Endothelial cell of umbilical vein (primary cell): ENCODE data around the gene B9D1. TPM values are rescaled to one million over a fixed set of nuclear protein-coding genes. Genes with fewer than 3 reads are reported as not detected.
A peak's percentile ranks its signal among the peaks of the same experiment; 100 is the strongest.

Experiments
- BruUV-seq: library from RNA; stranded (reverse); fragments of 400-500 nt; replicated peaks from 2 replicates; lab custom pipeline; 2021; lab: Mats Ljungman, UMichigan
- CTCF ChIA-PET: fragments of 300-600, 350-600 bp; sonication (Branson Sonifier 250); formaldehyde crosslinking; loops from one replicate; lab custom pipeline; 2021; ENCODE audit warnings: antibody characterized with exemption, inconsistent platforms; lab: Charles Lee
- POLR2A ChIA-PET: fragments of 300-600, 350-600 bp; sonication (Branson Sonifier 250); formaldehyde crosslinking; loops from one replicate; lab custom pipeline; 2021; ENCODE audit warnings: antibody characterized with exemption, inconsistent platforms; lab: Charles Lee
- DNase-seq: peaks from one replicate; pipeline ENCODE4 v3.0.0-alpha.2; 2011; ENCODE audit warnings: low read depth, low spot score
- FAIRE-seq: peaks from 2 replicates; lab custom pipeline; 2011; peaks lifted over from hg19 to GRCh38; lab: Jason Lieb, UNC
- H2AFZ ChIP-seq: 2 replicates; pipeline ENCODE4 v1.6.0; 2012; ENCODE audit warnings: low read depth, low read length, control low read depth, inconsistent platforms
- H3K27ac ChIP-seq: 2 replicates; pipeline ENCODE4 v1.5.1; 2011; ENCODE audit warnings: low read depth, mild to moderate bottlenecking, control low read depth, low read length, moderate library complexity; ENCODE audit not compliant: insufficient read depth
- H3K27me3 ChIP-seq, 2 experiments: 2 replicates each; pipeline versions ENCODE4 v1.6.0 to v1.6.1; 2011; ENCODE audit warnings: low read length in 2 of 2, mixed read lengths in 1 of 2; ENCODE audit not compliant: control insufficient read depth in 2 of 2, insufficient read depth in 2 of 2
- H3K36me3 ChIP-seq, 2 experiments: 2 replicates in 1 of 2; 3 replicates in 1 of 2; pipeline ENCODE4 v1.5.1; 2011; ENCODE audit warnings: low read length in 2 of 2, mild to moderate bottlenecking in 1 of 2, moderate library complexity in 1 of 2; ENCODE audit not compliant: control insufficient read depth in 2 of 2, insufficient read depth in 2 of 2; ENCODE audit errors: extremely low read depth in 1 of 2
- H3K4me1 ChIP-seq: 3 replicates; pipeline ENCODE4 v1.5.1; 2011; ENCODE audit warnings: mild to moderate bottlenecking, low read length; ENCODE audit not compliant: control insufficient read depth, insufficient read depth; ENCODE audit errors: extremely low read depth
- H3K4me2 ChIP-seq: 2 replicates; pipeline ENCODE4 v1.6.1; 2011; ENCODE audit warnings: low read length, control low read depth, mixed read lengths; ENCODE audit not compliant: insufficient read depth
- H3K4me3 ChIP-seq, 3 experiments: fragments of 200-600 bp in 1 of 3; sonication (generic), shearing (Covaris generic) in 1 of 3; replicated peaks in 1 of 3; 2 replicates each; pipeline ENCODE4 v1.5.1; 2011 to 2016; ENCODE audit warnings: control low read depth in 3 of 3, low read length in 3 of 3, mild to moderate bottlenecking in 2 of 3, inconsistent platforms in 1 of 3, low read depth in 1 of 3, moderate library complexity in 1 of 3; ENCODE audit not compliant: insufficient read depth in 1 of 3
- H3K79me2 ChIP-seq: 2 replicates; pipeline ENCODE4 v1.6.0; 2012; ENCODE audit warnings: low read length, inconsistent platforms; ENCODE audit not compliant: control insufficient read depth, insufficient read depth
- H3K9ac ChIP-seq: replicated peaks from 2 replicates; pipeline ENCODE3; 2011; ENCODE audit warnings: low read length, control low read depth; ENCODE audit not compliant: insufficient read depth; ENCODE audit errors: extremely low read depth
- H3K9me1 ChIP-seq: replicated peaks from 3 replicates; pipeline ENCODE4 v1.6.0; 2011; ENCODE audit warnings: mild to moderate bottlenecking, low read length; ENCODE audit not compliant: control insufficient read depth, insufficient read depth; ENCODE audit errors: extremely low read depth
- H3K9me3 ChIP-seq: replicated peaks from 2 replicates; pipeline ENCODE4 v1.5.1; 2012; ENCODE audit warnings: low read length, inconsistent platforms; ENCODE audit not compliant: control insufficient read depth, insufficient read depth
- H4K20me1 ChIP-seq: replicated peaks from 2 replicates; pipeline ENCODE3; 2011; ENCODE audit warnings: mild to moderate bottlenecking, low read length; ENCODE audit not compliant: control insufficient read depth, insufficient read depth; ENCODE audit errors: extremely low read depth
- EZH2 ChIP-seq: IDR thresholded peaks from 2 replicates; pipeline ENCODE4 v1.6.1; 2012; ENCODE audit warnings: borderline replicate concordance, low read depth, mild to moderate bottlenecking, moderate library complexity, low read length, inconsistent platforms; ENCODE audit not compliant: severe bottlenecking
- FOS ChIP-seq: IDR thresholded peaks from 2 replicates; pipeline ENCODE4 v1.6.1; 2011; ENCODE audit warnings: mild to moderate bottlenecking, low read length, moderate library complexity, borderline replicate concordance; ENCODE audit not compliant: insufficient read depth
- GATA2 ChIP-seq: IDR thresholded peaks from 2 replicates; pipeline ENCODE4 v1.7.0; 2011; ENCODE audit warnings: low read depth, mild to moderate bottlenecking, moderate library complexity, mixed read lengths, low read length; ENCODE audit not compliant: insufficient read length, insufficient read depth
- JUN ChIP-seq: IDR thresholded peaks from 2 replicates; pipeline ENCODE4 v1.6.1; 2011; ENCODE audit warnings: borderline replicate concordance, low read depth; ENCODE audit not compliant: insufficient read length, insufficient read depth
- MYC ChIP-seq: IDR thresholded peaks from one replicate; pipeline ENCODE4 v1.6.1; 2011; ENCODE audit warnings: mild to moderate bottlenecking, low read depth, low read length
- POLR2A ChIP-seq: IDR thresholded peaks from 2 replicates; pipeline ENCODE4 v1.6.1; 2012; ENCODE audit warnings: low read depth, mild to moderate bottlenecking, control low read depth, low read length
- POLR2AphosphoS5 ChIP-seq: IDR thresholded peaks from 2 replicates; pipeline ENCODE4 v1.6.1; 2012; ENCODE audit warnings: low read depth, mild to moderate bottlenecking, control low read depth, low read length, moderate library complexity; ENCODE audit not compliant: insufficient read depth
- dilution Hi-C: fragments of 300-500 bp; cut with MboI; formaldehyde crosslinking; loops from one replicate; pipeline ENCODE4 v1.15.0; 2019; ENCODE audit warnings: low sequenced_read_pairs; ENCODE audit not compliant: extremely low pct_ligation_motif_present
- intact Hi-C: fragments of 100-400 bp; cut with micrococcal nuclease; formaldehyde crosslinking; loops from one replicate; pipeline ENCODE4 v1.10.0; 2022
- polyA plus RNA-seq, 4 experiments: library from polyadenylated mRNA; depleted of rRNA in 3 of 4; stranded (reverse) in 3 of 4; unstranded in 1 of 4; fragments of >200 nt; gene quantifications; 2 replicates each; pipeline versions ENCODE4 v1.2.1 to v1.2.3, GENCODE V29; 2011 to 2012; ENCODE audit warnings: missing spikeins in 1 of 4
- total RNA-seq: library from RNA; stranded (reverse); gene quantifications from 2 replicates; pipeline ENCODE4 v1.2.3, GENCODE V29; 2021
- TF ChIP-seq, protein P1 (sequence below): IDR thresholded peaks from 2 replicates; pipeline ENCODE4 v1.6.1; 2011; ENCODE audit not compliant: insufficient read depth, insufficient read length
- TF ChIP-seq, protein P2 (sequence below), 2 donors: IDR thresholded peaks; 1 replicate in 1 of 2; 2 replicates in 1 of 2; pipeline ENCODE4 v1.5.1; 2011; ENCODE audit warnings: low read length in 2 of 2, mild to moderate bottlenecking in 2 of 2, moderate library complexity in 2 of 2, control low read depth in 1 of 2, inconsistent platforms in 1 of 2, low read depth in 1 of 2; ENCODE audit not compliant: insufficient read depth in 1 of 2; ENCODE audit errors: extremely low read depth in 1 of 2

B9D1 gene
- total and polyA plus RNA-seq, 2 donors (not counting 3 experiments of a cell fraction or from before 2014, with no cell fraction given): 20.5 to 55.8 TPM

DNA sequence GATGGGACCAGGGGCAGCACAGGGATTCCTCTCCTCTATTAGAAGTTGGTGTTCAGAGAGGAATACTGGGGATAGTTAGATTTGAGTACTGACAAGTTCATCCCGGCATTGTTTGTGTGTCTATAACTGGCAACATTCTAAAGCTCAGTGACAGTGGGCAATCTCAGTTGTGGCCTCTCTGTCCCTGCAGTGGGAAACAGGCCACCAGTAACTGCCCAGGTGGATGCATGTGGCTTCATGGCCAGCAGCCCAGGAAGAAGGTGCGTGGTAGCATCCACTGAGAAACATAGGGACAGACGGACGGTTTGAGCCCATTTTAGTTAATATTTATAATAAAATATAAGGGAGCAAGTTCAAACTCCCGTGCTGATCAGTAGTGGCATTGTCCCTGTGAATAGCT is 51.5 kb downstream of the B9D1 start:
- TF ChIP-seq EZH2 (no peak), POLR2AphosphoS5 (no peak), FOS (no peak), POLR2A (no peak), MYC (no peak), GATA2 (no peak), JUN (no peak)
- TF ChIP-seq, protein P1, sequence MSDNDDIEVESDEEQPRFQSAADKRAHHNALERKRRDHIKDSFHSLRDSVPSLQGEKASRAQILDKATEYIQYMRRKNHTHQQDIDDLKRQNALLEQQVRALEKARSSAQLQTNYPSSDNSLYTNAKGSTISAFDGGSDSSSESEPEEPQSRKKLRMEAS: no peak
- TF ChIP-seq, protein P2, sequence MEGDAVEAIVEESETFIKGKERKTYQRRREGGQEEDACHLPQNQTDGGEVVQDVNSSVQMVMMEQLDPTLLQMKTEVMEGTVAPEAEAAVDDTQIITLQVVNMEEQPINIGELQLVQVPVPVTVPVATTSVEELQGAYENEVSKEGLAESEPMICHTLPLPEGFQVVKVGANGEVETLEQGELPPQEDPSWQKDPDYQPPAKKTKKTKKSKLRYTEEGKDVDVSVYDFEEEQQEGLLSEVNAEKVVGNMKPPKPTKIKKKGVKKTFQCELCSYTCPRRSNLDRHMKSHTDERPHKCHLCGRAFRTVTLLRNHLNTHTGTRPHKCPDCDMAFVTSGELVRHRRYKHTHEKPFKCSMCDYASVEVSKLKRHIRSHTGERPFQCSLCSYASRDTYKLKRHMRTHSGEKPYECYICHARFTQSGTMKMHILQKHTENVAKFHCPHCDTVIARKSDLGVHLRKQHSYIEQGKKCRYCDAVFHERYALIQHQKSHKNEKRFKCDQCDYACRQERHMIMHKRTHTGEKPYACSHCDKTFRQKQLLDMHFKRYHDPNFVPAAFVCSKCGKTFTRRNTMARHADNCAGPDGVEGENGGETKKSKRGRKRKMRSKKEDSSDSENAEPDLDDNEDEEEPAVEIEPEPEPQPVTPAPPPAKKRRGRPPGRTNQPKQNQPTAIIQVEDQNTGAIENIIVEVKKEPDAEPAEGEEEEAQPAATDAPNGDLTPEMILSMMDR (IDR thresholded peaks at IDR 0.05; ENCODE audit: extremely low read depth in 1 of 2, insufficient read depth in 1 of 2, low read depth in 1 of 2, low read length in 2 of 2): no peak
- DNase-seq (no peak), FAIRE-seq (no peak)
- POLR2A ChIA-PET: no interaction called here
- H3K4me1 ChIP-seq: peaks cover 20% of the 10 kb centered on the region
- H3K27ac ChIP-seq: peak overlapping the region; percentile 98
- H3K9me1 ChIP-seq: no peaks in the 10 kb centered on the region
- peaks cover 10 to 19% of the 10 kb centered on the region in 2 experiments for H3K36me3 ChIP-seq
- peaks cover under 1% of the 10 kb centered on the region for H3K79me2 ChIP-seq
- no peaks in the 10 kb centered on the region for H3K27me3 ChIP-seq
- H3K4me3 ChIP-seq: no peak overlapping the region
- H2AFZ ChIP-seq: no peak overlapping the region
- H4K20me1 ChIP-seq: no peaks in the 10 kb centered on the region
- H3K9ac ChIP-seq: no peak overlapping the region
- BruUV-seq: no TSS peak
- CTCF ChIA-PET: interaction anchor here (1.0 to 1.6 kb wide), 3 partner anchors 9 to 27 kb away, joined by 3 to 9 read pairs (median 4); no protein-coding TSS in a partner anchor
- H3K4me2 ChIP-seq: peak overlapping the region; percentile 83
- intact Hi-C loops (loop anchor here (1.0 to 5.0 kb wide), 2 partner anchors 36 to 48 kb away; no protein-coding TSS in a partner anchor), dilution Hi-C loops (no loop called here)
- H3K9me3 ChIP-seq: no peaks in the 10 kb centered on the region
